Kidney capillary endothelial cell (primary cell): ENCODE data around the gene CYTH2.

Experiments
- DNase-seq: peaks from one replicate; pipeline ENCODE4 v3.0.0-alpha.2; 2018; ENCODE audit warnings: low spot score

The CYTH2 gene

DNA sequence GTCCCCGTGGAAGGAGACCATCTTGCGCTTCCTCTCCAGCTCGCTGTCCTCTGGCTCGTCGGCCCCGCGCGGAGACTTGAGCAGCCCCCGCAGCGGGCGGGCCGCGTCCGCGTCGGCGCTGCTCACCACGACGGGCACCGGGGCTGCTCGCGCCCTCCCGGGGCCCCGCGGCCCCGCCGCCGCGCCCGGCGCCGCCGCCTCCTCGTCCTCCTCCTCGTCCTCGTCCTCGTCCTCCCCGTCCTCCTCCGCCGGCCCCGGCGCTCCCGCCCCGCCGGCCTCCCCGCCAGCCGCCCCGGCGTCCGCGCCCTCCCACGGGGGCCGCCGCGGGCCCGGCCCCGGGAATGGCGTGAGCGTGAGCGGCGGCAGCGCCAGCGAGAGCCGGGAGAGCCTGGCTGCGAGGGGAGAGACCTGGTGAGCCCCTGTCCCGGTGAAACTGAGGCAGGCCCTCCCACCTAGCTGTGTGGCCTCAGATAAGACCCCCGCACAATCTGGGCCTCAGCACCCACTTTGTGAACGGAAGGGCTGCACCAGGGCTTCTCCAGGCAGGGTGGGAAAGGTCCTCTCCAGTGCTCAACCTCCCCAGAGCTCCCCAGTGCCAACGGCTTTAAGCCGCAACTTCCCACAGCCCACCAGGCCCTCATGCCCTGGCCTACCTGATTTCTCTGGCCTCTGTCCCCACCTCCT lies 24.7 kb downstream of the CYTH2 start:
- no peak for DNase-seq

DNA sequence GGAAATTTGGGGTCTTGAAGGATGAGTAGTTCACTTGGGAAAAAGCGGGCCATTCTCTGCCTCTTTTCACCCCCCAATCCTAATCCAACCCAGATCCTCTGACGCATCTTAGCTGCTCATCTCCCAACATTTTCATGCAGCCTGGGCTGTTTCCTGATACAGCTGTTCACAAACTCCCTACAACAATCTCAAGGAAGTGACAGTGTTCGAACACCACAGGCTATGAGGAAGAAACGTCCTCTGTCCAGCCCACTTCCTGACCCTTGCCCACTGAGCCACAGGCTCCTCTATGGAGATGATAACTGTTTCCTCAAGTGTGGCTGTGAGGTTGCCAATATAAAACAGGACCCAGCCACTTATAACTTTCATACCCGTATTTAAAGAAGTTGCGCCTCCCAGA lies 26.2 kb downstream of the CYTH2 start:
- DNase-seq: peak; percentile 84

DNA sequence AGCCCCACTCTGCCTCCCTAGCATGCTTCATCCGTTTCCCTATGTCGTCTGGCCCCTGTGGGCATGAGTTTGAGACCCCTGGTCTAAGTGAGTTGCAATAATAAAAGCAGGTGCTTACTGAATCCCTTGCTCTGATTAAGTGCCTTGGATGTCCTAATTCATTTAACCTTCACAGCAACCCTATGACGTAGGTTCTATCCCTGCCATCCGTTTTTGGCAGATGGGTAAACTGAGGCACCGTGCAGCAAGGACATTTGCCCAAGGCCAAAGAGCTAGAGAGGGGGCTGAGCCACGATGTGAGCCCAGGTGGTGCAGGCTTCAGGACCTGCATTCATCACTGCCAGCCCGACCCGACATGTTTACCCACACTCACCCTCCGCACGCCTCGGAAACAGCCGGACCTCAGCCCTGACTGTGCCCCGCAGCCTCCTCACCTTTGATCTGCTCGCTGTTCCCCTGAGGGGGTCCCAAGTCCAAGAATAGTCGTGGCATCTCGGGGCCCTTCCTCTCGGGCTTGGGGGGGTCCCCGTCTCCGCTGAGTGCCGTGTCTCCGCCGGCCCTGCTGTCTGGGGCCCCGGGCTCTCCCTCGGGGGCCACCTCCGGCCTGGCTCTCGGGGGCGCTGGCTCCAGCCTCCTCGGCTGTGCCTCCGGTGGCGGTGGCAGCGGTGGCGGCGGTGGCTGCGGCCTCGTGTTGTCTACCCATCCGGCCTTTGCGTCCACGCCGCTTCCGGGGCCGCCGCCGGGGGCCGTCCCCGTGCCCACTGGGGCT lies 28.0 kb downstream of the CYTH2 start:
- DNase-seq: no peak

GRCh38 chr19:48497728-48498594 lies 28.8 kb downstream of the CYTH2 start:
- DNase-seq: no peak

DNA sequence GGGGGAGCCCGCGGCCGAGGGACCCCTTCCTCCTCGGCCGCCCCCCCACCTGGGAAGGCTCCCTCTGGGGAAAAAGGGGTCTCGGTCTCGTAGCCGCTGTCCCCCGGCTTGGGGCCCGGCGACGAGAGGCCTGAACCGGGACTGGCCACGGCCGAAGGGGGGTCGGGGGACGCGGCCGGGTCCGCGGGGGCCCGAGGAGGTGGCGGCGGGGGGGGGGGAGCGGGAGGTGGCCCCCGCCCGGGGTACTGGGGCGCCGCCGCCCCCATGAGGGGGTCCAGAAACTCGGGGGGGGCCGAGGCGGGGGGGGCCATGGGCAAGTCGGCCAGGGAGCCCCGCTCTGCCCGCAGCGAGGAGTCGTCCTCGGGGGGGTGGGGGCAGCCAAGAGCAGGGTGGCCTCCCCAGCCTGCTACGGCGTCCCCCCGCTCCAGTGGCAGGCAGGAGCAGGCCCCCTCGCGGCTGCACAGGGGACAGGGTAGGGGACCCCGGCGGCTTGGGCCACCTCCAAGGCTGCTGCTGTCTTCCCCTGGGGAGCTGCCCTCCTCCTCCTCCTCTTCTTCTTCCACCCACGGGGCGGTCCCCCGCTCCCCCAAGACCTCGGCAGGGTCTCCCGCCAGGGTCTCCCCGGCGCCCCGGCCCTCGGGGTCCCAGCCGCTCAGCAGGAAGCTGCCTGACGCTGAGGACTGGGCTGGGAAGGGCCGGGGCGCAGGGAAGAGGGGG lies 29.6 kb downstream of the CYTH2 start:
- no peak for DNase-seq

- no peak for DNase-seq
Observed at GRCh38 chr19:48499316-48500090, 30.3 kb downstream of the CYTH2 start.

DNA sequence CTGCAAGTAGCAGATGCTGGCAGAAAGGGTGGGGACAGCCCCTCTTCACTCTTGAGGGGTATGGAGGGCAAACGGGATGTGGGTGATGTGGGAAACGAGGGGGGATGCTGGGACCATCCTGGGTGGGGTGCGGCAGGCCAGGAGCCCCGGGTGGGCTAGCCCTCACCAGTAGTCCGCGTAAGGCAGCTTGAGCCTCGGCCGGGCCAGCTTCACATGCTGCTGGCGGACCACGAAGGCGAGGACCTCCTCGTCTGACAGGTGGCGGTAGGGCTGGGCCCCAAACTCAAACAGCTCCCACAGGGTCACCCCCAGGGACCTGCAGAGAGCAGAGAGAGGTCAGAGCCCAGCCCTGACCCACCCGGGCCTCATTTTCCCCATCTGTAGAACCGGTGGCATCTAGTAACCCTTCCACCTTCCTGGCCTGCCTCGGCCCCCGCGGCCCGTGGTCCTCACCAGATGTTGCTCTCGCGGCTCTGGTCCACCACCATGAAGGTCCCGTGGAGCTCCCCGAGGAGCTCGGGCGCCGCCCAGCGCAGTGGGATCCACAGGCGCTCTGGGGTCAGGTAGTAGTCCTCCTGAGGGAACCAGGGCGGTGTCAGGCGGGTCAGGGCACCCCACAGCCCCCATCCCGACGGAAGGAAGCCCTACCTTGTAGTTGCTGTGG lies 31.8 kb downstream of the CYTH2 start:
- DNase-seq: no peak

DNA sequence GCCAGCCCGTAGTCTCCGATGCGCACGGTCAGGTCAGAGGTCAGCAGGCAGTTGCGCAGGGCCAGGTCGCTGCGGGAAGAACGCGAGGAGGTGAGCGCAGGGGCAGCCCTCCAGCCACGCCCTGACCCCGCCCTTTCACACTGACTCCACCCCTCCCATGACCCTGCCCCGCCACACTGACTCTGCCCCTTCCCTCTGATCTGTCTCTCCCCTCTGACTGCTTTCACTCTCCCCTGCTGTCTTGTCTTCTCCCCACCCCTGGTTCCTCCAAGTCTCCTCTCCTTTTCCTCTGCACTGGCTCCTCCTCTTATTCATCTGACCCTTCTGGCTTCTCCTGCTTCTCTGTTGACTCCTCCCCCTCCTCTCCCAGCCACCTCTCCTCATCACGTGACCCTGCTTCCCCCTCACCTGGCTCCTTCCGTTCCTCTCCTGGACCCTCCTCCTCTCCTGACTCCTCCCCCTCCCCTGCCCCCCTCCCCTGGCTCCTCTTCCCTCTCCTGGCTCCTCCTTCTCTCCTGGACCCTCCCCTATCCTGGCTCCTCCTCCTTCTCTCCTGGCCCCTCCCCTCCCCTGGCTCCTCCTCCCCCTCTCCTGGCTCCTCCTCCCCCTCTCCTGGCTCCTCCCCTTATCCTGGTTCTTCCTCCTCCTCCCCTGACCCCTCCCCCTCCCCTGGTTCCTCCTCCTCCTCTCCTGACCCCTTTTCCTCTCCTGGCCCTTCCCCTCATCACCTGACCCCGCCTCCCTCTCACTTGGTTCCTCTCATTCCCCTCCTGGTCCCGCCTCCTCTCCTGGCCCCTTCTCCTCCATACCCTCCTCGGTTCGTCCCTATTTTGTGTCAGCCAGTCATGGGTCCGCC lies 32.6 kb downstream of the CYTH2 start:
- no peak for DNase-seq

GRCh38 chr19:48502350-48503018 lies 33.3 kb downstream of the CYTH2 start:
- DNase-seq: no peak

- no peak for DNase-seq
Observed at GRCh38 chr19:48506138-48506733, 37.1 kb downstream of the CYTH2 start.

- DNase-seq: no peak
Observed at GRCh38 chr19:48507911-48508439, 38.8 kb downstream of the CYTH2 start.

GRCh38 chr19:48508729-48509411 lies 39.7 kb downstream of the CYTH2 start:
- no peak for DNase-seq

- no peak for DNase-seq
Observed at GRCh38 chr19:48509467-48510194, 40.5 kb downstream of the CYTH2 start.

- DNase-seq: no peak
Observed at GRCh38 chr19:48510421-48511268, 41.5 kb downstream of the CYTH2 start.

- DNase-seq: no peak
Observed at GRCh38 chr19:48511321-48511731, 42.2 kb downstream of the CYTH2 start.

- no peak for DNase-seq
Observed at GRCh38 chr19:48511800-48512503, 42.8 kb downstream of the CYTH2 start, which contains the start of gene LMTK3. LMTK3 (minus strand) TSS chr19:48511835; CDS start chr19:48511576, 259 bp downstream.
